ENCODE results near the gene ARID1B. TPM values are rescaled to one million over a fixed set of nuclear protein-coding genes. Genes with fewer than 3 reads are reported as not detected.

Gene ARID1B
- total RNA-seq, 1 experiment from 2014 or later = 35.6 TPM

GRCh38 chr6:157215717-157216116 lies 438.5 kb downstream of the ARID1B start:
- H3K4me3 ChIP-seq (replicated peaks in 1 of 2; ENCODE audit: low read depth in 1 of 2, low read length in 2 of 2) = no peak overlapping the region
- no TSS peak for BruUV-seq (replicated peaks)
- ChIA-PET RAD21 (ENCODE audit: low non-redundant PET in 1 of 2, low total read pairs in 2 of 2, uncharacterized antibody in 2 of 2, unreplicated experiment in 2 of 2) (no interaction called here), POLR2A (no interaction called here), CTCF (no interaction called here)
- no peak for ATAC-seq
- H2AFZ ChIP-seq (ENCODE audit: low read depth, low read length, poor library complexity, severe bottlenecking) = no peak overlapping the region
- intact Hi-C loops (cut with micrococcal nuclease) = no loop called here
- H3K36me3 ChIP-seq (ENCODE audit: control insufficient read depth in 1 of 2, insufficient read depth in 2 of 2, low read length in 2 of 2) = no peaks in the 10 kb centered on the region
- no peak for DNase-seq (ENCODE audit: low read depth, low spot score)
- no peaks in the 10 kb centered on the region; the same call in 1 of the 2 replicates for H3K9me2 ChIP-seq (ENCODE audit: insufficient read depth)
- H3K27ac ChIP-seq (ENCODE audit: low read depth, low read length) = no peak overlapping the region
- H3K4me2 ChIP-seq (ENCODE audit: low read length) = no peak overlapping the region
- no peak overlapping the region for H3K9ac ChIP-seq (ENCODE audit: low read length)
- TF ChIP-seq MAX (IDR thresholded peaks at IDR 0.05) (no peak), SIN3A (IDR thresholded peaks at IDR 0.05; ENCODE audit: low read depth) (no peak), TCF7L2 (IDR thresholded peaks at IDR 0.05; ENCODE audit: borderline replicate concordance, extremely low read depth, insufficient read depth, insufficient read length) (no peak), EGR1 (IDR thresholded peaks at IDR 0.05; ENCODE audit: low read depth) (no peak), SRF (IDR thresholded peaks at IDR 0.05; ENCODE audit: low read depth) (no peak), FOSL1 (IDR thresholded peaks at IDR 0.05; ENCODE audit: low read depth) (no peak), CBX3 (IDR thresholded peaks at IDR 0.05; ENCODE audit: low read depth) (no peak), POLR2A (IDR thresholded peaks at IDR 0.05; ENCODE audit: borderline replicate concordance, extremely low read depth, insufficient read depth, insufficient read length) (no peak), CTCF (IDR thresholded peaks at IDR 0.05 in 2 of 3, conservative IDR thresholded peaks at IDR 0.05 in 1 of 3; ENCODE audit: borderline replicate concordance in 1 of 3, insufficient read depth in 1 of 3, low read depth in 2 of 3, low read length in 2 of 3) (no peak), YY1 (IDR thresholded peaks at IDR 0.05; ENCODE audit: extremely low read depth, insufficient replicate concordance, low read depth, low read length) (no peak), ZNF274 (IDR thresholded peaks at IDR 0.05; ENCODE audit: low read depth, low read length) (no peak), RAD21 (IDR thresholded peaks at IDR 0.05; ENCODE audit: low read depth) (no peak), ELF1 (IDR thresholded peaks at IDR 0.05; ENCODE audit: borderline replicate concordance, low read depth) (no peak), EZH2phosphoT487 (IDR thresholded peaks at IDR 0.05; ENCODE audit: borderline replicate concordance) (no peak), JUND (IDR thresholded peaks at IDR 0.05) (no peak), CEBPB (IDR thresholded peaks at IDR 0.05; ENCODE audit: low read depth) (no peak), EZH2 (IDR thresholded peaks at IDR 0.05) (no peak)
- no peaks in the 10 kb centered on the region for H3K79me2 ChIP-seq (ENCODE audit: insufficient read depth, low read length)
- H3K4me1 ChIP-seq (ENCODE audit: control insufficient read depth in 1 of 2, insufficient read depth in 2 of 2, low read length in 2 of 2) = peaks cover 8 to 18% of the 10 kb centered on the region in 2 experiments
- no peaks in the 10 kb centered on the region for H3K9me3 ChIP-seq (ENCODE audit: control insufficient read depth in 1 of 2, insufficient read depth in 1 of 2, low read depth in 1 of 2, low read length in 2 of 2)
- H4K20me1 ChIP-seq (ENCODE audit: insufficient read depth) = no peaks in the 10 kb centered on the region
- H3K27me3 ChIP-seq (ENCODE audit: insufficient read depth, low read length) = no peaks in the 10 kb centered on the region
